ENCODE results near the gene MTARC2. TPM values are rescaled to one million over a fixed set of nuclear protein-coding genes. Genes with fewer than 3 reads are reported as not detected.

MTARC2 gene
- total and polyA plus RNA-seq, 2 of the 13 experiments (the other 11 are each of a cell fraction or from before 2014, with no cell fraction given): 8.5 to 10.1 TPM

GRCh38 chr1:220775240-220775853 lies 27.2 kb downstream of the MTARC2 start:
- H3K4me3 ChIP-seq (replicated peaks in 1 of 3; ENCODE audit: insufficient read depth in 1 of 3, low read depth in 2 of 3, low read length in 3 of 3): no peak overlapping the region
- intact Hi-C loops (cut with micrococcal nuclease; ENCODE audit: unreplicated experiment) (loop anchor here (10.0 kb wide), 2 partner anchors 231 to 551 kb away; no protein-coding TSS in a partner anchor), in situ Hi-C loops (cut with HindIII; ENCODE audit: extremely low pct_ligation_motif_present, low pct_unique_long_range_greater_than_20kb) (loop anchor here (5.0 to 25.0 kb wide), 2 partner anchors 83 to 238 kb away; partner anchors contain the start of genes C1orf115 and MARK1)
- H3K9me3 ChIP-seq (ENCODE audit: low read length): no peaks in the 10 kb centered on the region
- FAIRE-seq (no peak), ATAC-seq (peak; percentile 46; the same call in 1 of the 3 replicates), DNase-seq (ENCODE audit: low spot score) (peak; percentile 16)
- TF ChIP-seq MAFG (CRISPR knock-in tag; IDR thresholded peaks at IDR 0.05): no peak
- no peak for TF ChIP-seq IKZF4 (CRISPR knock-in tag; IDR thresholded peaks at IDR 0.05; ENCODE audit: borderline replicate concordance, low read depth, not compliant biosample characterization)
- no peak for TF ChIP-seq ZNF563 (CRISPR knock-in tag; IDR thresholded peaks at IDR 0.05)
- no peak for TF ChIP-seq THAP7 (CRISPR knock-in tag; IDR thresholded peaks at IDR 0.05)
- peak; percentile 68 for TF ChIP-seq CTCF (CRISPR knock-in tag; IDR thresholded peaks at IDR 0.05)
- TF ChIP-seq HES4 (CRISPR knock-in tag; IDR thresholded peaks at IDR 0.05; ENCODE audit: borderline replicate concordance): no peak
- H3K36me3 ChIP-seq (replicated peaks in 1 of 2; ENCODE audit: control insufficient read depth in 1 of 2, insufficient read depth in 2 of 2, low read length in 2 of 2): no peaks in the 10 kb centered on the region; a peak in 2 of 5 replicates
- 16% methylated on average over 8 of the region's 8 CpGs for WGBS (ENCODE audit: low lambda C conversion rate)
- no peak overlapping the region for H3K27ac ChIP-seq (ENCODE audit: extremely low read length, insufficient read depth, low read length)
- ChIA-PET POLR2A (interaction anchor here (1.3 kb wide), 1 partner anchor 8 kb away, joined by 4 read pairs; no protein-coding TSS in a partner anchor), CTCF (ENCODE audit: low intra/inter-chr PET ratio, low total read pairs) (interaction anchor here (1.1 to 4.0 kb wide), 4 partner anchors 28 to 479 kb away, joined by 3 to 58 read pairs (median 8); partner anchors contain the start of gene C1orf115)
- H3K4me1 ChIP-seq (ENCODE audit: insufficient read depth, low read length): no peaks in the 10 kb centered on the region
- no peaks in the 10 kb centered on the region for H3K27me3 ChIP-seq (ENCODE audit: control insufficient read depth in 1 of 2, insufficient read depth in 2 of 2, low read length in 2 of 2)
- H3K4me2 ChIP-seq (ENCODE audit: low read depth, low read length): no peak overlapping the region
- BruUV-seq (replicated peaks): no TSS peak
- H3K9ac ChIP-seq (ENCODE audit: insufficient read depth, low read depth, low read length): no peak overlapping the region
- no peaks in the 10 kb centered on the region for H4K20me1 ChIP-seq (ENCODE audit: insufficient read depth, low read length)
- no peaks in the 10 kb centered on the region for H3K79me2 ChIP-seq (ENCODE audit: insufficient read depth, low read length)
- H2AFZ ChIP-seq (ENCODE audit: low read length): no peak overlapping the region

All from HepG2 (cell line).